Fibroblast of the aortic adventitia (primary cell): ENCODE measurements around the gene MED22. TPM values are rescaled to one million over a fixed set of nuclear protein-coding genes. Genes with fewer than 3 reads are reported as not detected.
"Not testable (repeated sequence)": the region's sequence is repeated elsewhere in the genome, so short reads cannot be mapped to it uniquely, and the experiment has no call there.

ENCODE experiments used
- DNase-seq: peaks from one replicate; pipeline ENCODE4 v3.0.0-alpha.2; 2010; ENCODE audit warnings: low read depth
- H3K4me3 ChIP-seq: 2 replicates; pipeline ENCODE4 v1.5.1; 2011; ENCODE audit warnings: low read depth, mild to moderate bottlenecking, control low read depth, low read length, moderate library complexity
- total RNA-seq: library from RNA; depleted of rRNA; stranded (reverse); fragments of >200 nt; gene quantifications from 2 replicates; pipeline ENCODE4 v1.2.3, GENCODE V29; 2012; ENCODE audit warnings: low replicate concordance
- TF ChIP-seq, protein P1 (sequence below): IDR thresholded peaks from 2 replicates; pipeline ENCODE4 v1.5.1; 2011; ENCODE audit warnings: mild to moderate bottlenecking, low read length, control low read depth, inconsistent platforms; ENCODE audit not compliant: insufficient read depth

MED22 gene
- total RNA-seq, 1 donor: 17.7 TPM

DNA sequence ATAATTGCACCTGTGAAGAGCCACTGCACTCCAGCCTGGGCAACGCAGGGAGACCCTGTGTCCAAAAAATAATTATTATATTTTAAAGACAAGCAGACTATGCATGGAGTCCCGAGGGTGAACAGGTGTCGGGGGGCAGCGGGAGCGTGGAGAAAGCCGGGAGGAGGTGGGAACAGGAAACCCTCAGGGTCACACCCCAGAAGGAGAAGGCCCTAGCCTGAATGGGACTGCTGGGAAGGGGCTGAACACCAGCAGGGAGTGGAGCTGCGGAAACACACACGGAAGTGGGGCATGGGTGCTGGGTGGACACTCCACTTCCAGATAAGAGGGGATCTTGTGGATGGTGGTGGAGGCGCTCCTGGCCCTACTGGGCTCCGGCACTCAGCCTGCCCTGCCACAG lies 24.7 kb downstream of the MED22 start:
- DNase-seq: no peak
- TF ChIP-seq, protein P1, sequence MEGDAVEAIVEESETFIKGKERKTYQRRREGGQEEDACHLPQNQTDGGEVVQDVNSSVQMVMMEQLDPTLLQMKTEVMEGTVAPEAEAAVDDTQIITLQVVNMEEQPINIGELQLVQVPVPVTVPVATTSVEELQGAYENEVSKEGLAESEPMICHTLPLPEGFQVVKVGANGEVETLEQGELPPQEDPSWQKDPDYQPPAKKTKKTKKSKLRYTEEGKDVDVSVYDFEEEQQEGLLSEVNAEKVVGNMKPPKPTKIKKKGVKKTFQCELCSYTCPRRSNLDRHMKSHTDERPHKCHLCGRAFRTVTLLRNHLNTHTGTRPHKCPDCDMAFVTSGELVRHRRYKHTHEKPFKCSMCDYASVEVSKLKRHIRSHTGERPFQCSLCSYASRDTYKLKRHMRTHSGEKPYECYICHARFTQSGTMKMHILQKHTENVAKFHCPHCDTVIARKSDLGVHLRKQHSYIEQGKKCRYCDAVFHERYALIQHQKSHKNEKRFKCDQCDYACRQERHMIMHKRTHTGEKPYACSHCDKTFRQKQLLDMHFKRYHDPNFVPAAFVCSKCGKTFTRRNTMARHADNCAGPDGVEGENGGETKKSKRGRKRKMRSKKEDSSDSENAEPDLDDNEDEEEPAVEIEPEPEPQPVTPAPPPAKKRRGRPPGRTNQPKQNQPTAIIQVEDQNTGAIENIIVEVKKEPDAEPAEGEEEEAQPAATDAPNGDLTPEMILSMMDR: no peak
- no peak overlapping the region for H3K4me3 ChIP-seq

DNA sequence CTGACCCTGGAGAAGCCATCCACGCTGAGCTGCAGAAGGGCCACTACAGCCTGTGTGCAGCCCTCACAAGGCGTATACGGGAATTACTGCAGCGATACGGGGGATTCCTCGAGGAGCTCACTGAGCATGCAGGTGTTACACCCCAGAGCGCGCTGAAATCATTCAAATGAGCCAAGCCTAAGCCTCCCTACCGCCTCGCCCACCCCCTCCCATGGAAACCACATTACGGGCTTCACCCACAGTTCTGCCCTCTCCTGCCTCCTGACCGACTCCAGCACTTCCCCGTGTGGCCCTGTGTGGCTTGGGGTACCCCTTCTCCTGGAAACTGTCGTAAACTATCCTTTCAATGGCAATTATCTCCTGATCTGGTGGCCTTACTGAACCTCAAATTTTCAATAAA lies 25.2 kb downstream of the MED22 start:
- TF ChIP-seq, protein P1: no peak
- no peak for DNase-seq
- H3K4me3 ChIP-seq: no peak overlapping the region

DNA sequence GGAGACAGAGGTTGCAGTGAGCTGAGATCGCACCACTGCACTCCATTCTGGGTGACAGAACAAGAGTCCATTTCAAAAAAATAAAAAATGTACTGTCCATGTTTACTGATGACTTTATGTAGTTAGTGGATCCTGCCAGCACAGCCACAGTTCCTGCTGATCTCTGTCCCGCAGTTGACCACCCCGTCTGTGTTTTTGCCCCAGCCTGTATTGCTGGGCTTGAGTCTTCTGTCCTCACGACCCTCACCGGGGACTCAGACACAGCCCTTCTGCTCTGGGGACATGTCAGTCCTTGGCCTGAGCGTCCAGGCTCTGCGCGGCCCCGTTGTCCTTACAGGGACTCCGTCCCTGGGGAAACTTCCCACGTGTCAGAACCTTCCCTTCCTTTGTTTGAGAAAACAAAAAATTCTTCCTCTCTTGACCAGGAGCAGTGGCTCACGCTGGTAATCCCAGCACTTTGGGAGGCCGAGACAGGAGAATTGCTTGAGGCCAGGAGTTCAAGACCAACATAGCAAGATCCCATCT lies 26.5 kb downstream of the MED22 start:
- no peak overlapping the region for H3K4me3 ChIP-seq
- TF ChIP-seq, protein P1: no peak
- no peak for DNase-seq

DNA sequence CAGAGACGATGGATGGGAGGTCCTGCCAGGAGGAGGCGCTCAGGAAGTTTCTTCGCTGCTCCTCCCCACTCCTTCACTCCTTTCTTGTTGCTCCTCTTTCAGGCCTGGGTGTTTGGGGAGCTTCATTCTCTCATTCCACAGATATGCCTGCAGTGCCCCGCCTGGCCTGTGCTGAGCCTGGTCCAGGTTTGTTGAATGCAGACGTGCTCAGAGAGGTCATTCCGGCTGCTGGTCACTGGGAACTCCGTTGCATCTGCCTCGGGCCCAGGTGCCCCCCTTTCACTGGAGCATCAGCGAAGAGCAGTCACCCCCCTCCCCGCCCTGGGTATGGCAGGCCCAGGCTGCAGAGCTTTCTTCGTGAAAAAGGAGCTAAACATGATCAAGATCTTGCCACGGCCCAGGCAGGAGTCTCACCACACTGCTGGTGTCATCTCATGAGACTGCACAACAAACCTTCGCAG lies 27.5 kb downstream of the MED22 start:
- H3K4me3 ChIP-seq: no peak overlapping the region
- TF ChIP-seq, protein P1: no peak
- DNase-seq: no peak

DNA sequence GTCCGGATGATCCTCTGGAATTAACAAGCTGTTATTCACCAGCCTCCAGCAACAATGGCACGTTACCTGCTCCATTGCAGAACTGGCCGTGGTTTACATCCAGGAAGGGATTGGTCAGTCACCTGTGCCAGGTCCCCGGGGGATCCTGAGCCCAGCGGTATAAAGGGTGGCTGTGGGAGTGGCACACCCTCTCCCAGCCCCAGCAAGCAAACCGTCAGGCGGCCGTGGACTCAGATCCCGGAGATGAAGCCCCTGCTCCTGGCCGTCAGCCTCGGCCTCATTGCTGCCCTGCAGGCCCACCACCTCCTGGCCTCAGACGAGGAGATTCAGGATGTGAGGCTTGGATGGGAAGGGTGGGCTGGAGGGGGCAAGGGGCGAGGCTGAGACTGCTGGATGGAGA lies 30.4 kb downstream of the MED22 start:
- not testable (repeated sequence) for DNase-seq, H3K4me3 ChIP-seq

DNA sequence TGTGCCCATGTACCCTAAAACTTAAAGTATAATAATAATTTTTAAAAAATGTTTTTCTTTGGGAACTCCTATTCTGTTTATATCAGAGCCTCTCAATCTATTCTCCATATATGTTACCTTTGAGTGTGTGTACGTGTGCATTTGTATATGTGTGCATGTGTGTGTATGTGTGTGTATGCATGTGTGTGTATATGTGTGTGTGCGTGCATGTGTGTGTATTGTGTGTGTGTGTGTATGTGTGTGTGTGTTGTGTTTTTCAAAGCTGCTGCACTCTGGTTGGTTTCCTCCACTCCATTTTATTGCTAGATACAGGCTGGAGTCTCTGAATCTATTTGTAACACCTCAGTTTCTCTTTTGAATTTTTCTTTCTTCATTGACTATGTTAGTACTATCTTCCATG lies 31.9 kb downstream of the MED22 start:
- TF ChIP-seq, protein P1: no peak
- H3K4me3 ChIP-seq: no peak overlapping the region
- no peak for DNase-seq

DNA sequence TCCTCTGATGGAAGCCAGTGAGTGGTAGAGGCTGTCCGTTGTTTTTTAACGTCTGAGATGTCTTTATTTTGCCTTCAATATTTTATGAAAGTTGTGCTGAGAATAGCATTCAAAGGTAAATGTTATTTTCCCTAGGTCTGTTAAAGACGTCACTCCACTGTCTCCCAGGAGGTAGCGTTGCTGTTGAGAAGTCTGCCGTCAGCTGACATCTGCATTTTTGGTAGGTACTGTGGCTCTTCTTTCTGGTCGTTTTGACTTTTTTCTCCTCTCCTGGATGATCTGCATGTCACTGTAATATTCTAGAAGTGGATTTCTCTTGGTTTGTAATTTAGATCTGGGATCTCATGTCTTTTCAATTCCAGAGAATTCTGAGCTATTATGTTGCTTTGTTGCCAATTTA lies 38.3 kb downstream of the MED22 start:
- TF ChIP-seq, protein P1: no peak
- H3K4me3 ChIP-seq: no peak overlapping the region

More for the DNA sequence above, 38.3 kb downstream of the MED22 start:
- no peak for DNase-seq
